OCI-LY7 (cell line): ENCODE data around the gene ARHGAP26. TPM values are rescaled to one million over a fixed set of nuclear protein-coding genes. Genes with fewer than 3 reads are reported as not detected.

Source experiments
- BruUV-seq: library from RNA; stranded (reverse); fragments of 400-500 nt; replicated peaks from 2 replicates; lab custom pipeline; 2021; lab: Mats Ljungman, UMichigan
- CTCF ChIA-PET: fragments of 300-600 bp; sonication (Branson Sonifier 250); formaldehyde crosslinking; loops from one replicate; lab custom pipeline; 2022; ENCODE audit warnings: antibody characterized with exemption; ENCODE audit not compliant: unreplicated experiment; lab: Charles Lee
- POLR2A ChIA-PET: fragments of 300-600 bp; sonication (Branson Sonifier 250); formaldehyde crosslinking; loops from one replicate; lab custom pipeline; 2022; ENCODE audit warnings: antibody characterized with exemption; lab: Charles Lee
- DNase-seq: peaks from one replicate; pipeline ENCODE4 v3.0.0-alpha.2; 2015; ENCODE audit warnings: low spot score
- H2AFZ ChIP-seq: fragments of 200-600 bp; sonication (generic), shearing (Covaris generic); 2 replicates; pipeline ENCODE4 v1.6.1; 2014; ENCODE audit warnings: mild to moderate bottlenecking, antibody characterized with exemption, low read length, moderate library complexity
- H3K27ac ChIP-seq: fragments of 200-600 bp; sonication (generic); 2 replicates; pipeline ENCODE4 v1.5.1; 2014; ENCODE audit warnings: mixed run types, low read depth, mild to moderate bottlenecking, moderate library complexity, low read length, inconsistent platforms; ENCODE audit not compliant: poor library complexity, severe bottlenecking
- H3K36me3 ChIP-seq: fragments of 200-600 bp; sonication (generic); 2 replicates; pipeline ENCODE4 v1.6.1; 2014; ENCODE audit warnings: mild to moderate bottlenecking, antibody characterized with exemption, low read length, moderate library complexity, mixed read lengths; ENCODE audit not compliant: insufficient read depth
- H3K4me1 ChIP-seq: fragments of 200-600 bp; sonication (generic); 2 replicates; pipeline ENCODE4 v1.5.1; 2014; ENCODE audit warnings: mild to moderate bottlenecking, low read length; ENCODE audit not compliant: insufficient read depth, poor library complexity, severe bottlenecking
- H3K4me2 ChIP-seq: fragments of 200-600 bp; sonication (generic); 2 replicates; pipeline ENCODE4 v1.6.1; 2014; ENCODE audit warnings: mild to moderate bottlenecking, low read length
- H3K4me3 ChIP-seq: fragments of 200-600 bp; sonication (generic); 2 replicates; pipeline ENCODE4 v1.5.1; 2014; ENCODE audit warnings: mild to moderate bottlenecking, low read depth, low read length; ENCODE audit not compliant: poor library complexity, severe bottlenecking
- H3K79me2 ChIP-seq: fragments of 200-600 bp; sonication (generic); 2 replicates; pipeline ENCODE4 v1.6.1; 2016; ENCODE audit warnings: low read depth, mild to moderate bottlenecking, low read length, moderate library complexity, mixed read lengths; ENCODE audit not compliant: insufficient read depth
- H3K9me2 ChIP-seq: fragments of 200-600 bp; sonication (generic); 2 replicates; pipeline ENCODE4 v1.6.1; 2016; ENCODE audit warnings: mild to moderate bottlenecking, low read length, mixed read lengths; ENCODE audit not compliant: insufficient read depth
- H3K9me3 ChIP-seq: fragments of 200-600 bp; sonication (generic); 2 replicates; pipeline ENCODE4 v1.6.1; 2014; ENCODE audit warnings: mild to moderate bottlenecking, mixed run types, low read length, mixed read lengths
- H4K20me1 ChIP-seq: fragments of 200-600 bp; sonication (generic); 2 replicates; pipeline ENCODE4 v1.6.1; 2014; ENCODE audit warnings: mild to moderate bottlenecking, antibody characterized with exemption, low read length, moderate library complexity, mixed read lengths; ENCODE audit not compliant: insufficient read depth
- EZH2phosphoT487 ChIP-seq: fragments of 200-600 bp; sonication (generic); IDR thresholded peaks from 2 replicates; pipeline ENCODE4 v1.6.1; 2018; ENCODE audit warnings: low read depth, borderline replicate concordance, mild to moderate bottlenecking, mixed run types, antibody characterized with exemption, low read length, moderate library complexity, mixed read lengths
- intact Hi-C: fragments of 100-400 bp; cut with micrococcal nuclease; formaldehyde crosslinking; loops from one replicate; pipeline ENCODE4 v1.10.0; 2022; ENCODE audit not compliant: unreplicated experiment
- total RNA-seq, 2 experiments: library from RNA; depleted of rRNA in 1 of 2; stranded (reverse); fragments of >200 nt in 1 of 2; shearing (Covaris generic) in 1 of 2; gene quantifications; 2 replicates each; pipeline ENCODE4 v1.2.3, GENCODE V29; 2014 to 2022
- TF ChIP-seq, protein P1 (sequence below): fragments of 200-600 bp; sonication (generic); conservative IDR thresholded peaks from 2 replicates; pipeline ENCODE4 v1.5.1; 2014; ENCODE audit warnings: mild to moderate bottlenecking, antibody characterized with exemption, low read length, moderate library complexity, mixed read lengths

Gene ARHGAP26
- total RNA-seq, 2 experiments from 2014 or later: 7.0 to 19.1 TPM

DNA sequence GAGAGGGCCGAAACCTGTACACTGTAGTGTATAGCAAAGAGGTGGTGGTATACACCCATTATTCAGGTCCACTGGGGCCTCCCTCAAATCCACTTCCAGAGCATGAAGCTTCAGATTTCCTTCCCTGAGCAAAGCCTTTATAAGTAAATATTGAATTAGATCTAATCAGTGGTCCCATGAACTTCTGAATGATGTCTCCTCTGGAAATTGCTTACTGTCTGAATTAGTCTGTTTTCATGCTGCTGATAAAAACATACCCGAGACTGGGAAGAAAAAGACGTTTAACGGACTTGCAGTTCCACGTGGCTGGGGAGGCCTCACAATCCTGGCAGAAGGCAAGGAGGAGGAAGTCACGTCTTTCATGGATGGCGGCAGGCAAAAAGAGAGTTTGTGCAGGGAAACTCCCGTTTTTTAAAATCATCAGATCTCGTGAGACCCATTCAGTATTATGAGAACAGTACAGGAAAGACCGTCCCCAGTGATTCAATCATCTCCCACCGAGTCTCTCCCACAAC lies 439.8 kb downstream of the ARHGAP26 start:
- no peak for DNase-seq
- TF ChIP-seq EZH2phosphoT487: no peak
- TF ChIP-seq, protein P1, sequence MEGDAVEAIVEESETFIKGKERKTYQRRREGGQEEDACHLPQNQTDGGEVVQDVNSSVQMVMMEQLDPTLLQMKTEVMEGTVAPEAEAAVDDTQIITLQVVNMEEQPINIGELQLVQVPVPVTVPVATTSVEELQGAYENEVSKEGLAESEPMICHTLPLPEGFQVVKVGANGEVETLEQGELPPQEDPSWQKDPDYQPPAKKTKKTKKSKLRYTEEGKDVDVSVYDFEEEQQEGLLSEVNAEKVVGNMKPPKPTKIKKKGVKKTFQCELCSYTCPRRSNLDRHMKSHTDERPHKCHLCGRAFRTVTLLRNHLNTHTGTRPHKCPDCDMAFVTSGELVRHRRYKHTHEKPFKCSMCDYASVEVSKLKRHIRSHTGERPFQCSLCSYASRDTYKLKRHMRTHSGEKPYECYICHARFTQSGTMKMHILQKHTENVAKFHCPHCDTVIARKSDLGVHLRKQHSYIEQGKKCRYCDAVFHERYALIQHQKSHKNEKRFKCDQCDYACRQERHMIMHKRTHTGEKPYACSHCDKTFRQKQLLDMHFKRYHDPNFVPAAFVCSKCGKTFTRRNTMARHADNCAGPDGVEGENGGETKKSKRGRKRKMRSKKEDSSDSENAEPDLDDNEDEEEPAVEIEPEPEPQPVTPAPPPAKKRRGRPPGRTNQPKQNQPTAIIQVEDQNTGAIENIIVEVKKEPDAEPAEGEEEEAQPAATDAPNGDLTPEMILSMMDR: no peak
- Histone ChIP-seq H3K9me3 (no peaks in the 10 kb centered on the region), H3K4me3 (no peak overlapping the region), H4K20me1 (no peaks in the 10 kb centered on the region), H3K79me2 (no peaks in the 10 kb centered on the region), H3K36me3 (no peaks in the 10 kb centered on the region), H3K27ac (no peak overlapping the region), H3K9me2 (no peaks in the 10 kb centered on the region), H3K4me1 (no peaks in the 10 kb centered on the region), H2AFZ (no peak overlapping the region), H3K4me2 (no peak overlapping the region)
- ChIA-PET POLR2A (no interaction called here), CTCF (no interaction called here)
- intact Hi-C loops: no loop called here
- no TSS peak for BruUV-seq

DNA sequence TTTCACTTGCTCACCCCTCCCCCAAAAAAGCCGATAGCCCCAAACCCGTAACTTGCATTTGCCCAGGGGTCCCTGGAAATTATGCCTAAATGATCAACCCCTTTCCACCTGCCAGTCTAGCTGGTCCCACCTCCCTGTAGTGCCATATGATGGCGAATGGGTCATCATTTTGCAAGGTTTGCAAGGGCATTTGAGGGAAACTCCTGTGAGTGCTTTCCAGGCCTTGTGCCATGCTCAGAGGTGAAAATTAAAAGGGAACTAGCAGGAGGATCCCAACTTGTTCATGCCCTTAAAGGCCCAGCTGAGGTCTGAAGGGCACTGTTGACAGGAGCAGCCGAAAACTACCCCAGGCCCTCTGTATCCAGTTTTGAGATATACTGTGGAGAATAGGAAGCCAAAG lies 440.4 kb downstream of the ARHGAP26 start:
- no peak for DNase-seq
- Histone ChIP-seq H3K9me3 (no peaks in the 10 kb centered on the region), H3K4me3 (no peak overlapping the region), H3K4me2 (no peak overlapping the region), H2AFZ (no peak overlapping the region), H3K36me3 (no peaks in the 10 kb centered on the region), H3K4me1 (no peaks in the 10 kb centered on the region), H4K20me1 (no peaks in the 10 kb centered on the region), H3K79me2 (no peaks in the 10 kb centered on the region), H3K27ac (no peak overlapping the region), H3K9me2 (no peaks in the 10 kb centered on the region)
- intact Hi-C loops: no loop called here
- BruUV-seq: no TSS peak
- CTCF ChIA-PET: no interaction called here
- POLR2A ChIA-PET: no interaction called here
- TF ChIP-seq, protein P1: no peak
- TF ChIP-seq EZH2phosphoT487: no peak

DNA sequence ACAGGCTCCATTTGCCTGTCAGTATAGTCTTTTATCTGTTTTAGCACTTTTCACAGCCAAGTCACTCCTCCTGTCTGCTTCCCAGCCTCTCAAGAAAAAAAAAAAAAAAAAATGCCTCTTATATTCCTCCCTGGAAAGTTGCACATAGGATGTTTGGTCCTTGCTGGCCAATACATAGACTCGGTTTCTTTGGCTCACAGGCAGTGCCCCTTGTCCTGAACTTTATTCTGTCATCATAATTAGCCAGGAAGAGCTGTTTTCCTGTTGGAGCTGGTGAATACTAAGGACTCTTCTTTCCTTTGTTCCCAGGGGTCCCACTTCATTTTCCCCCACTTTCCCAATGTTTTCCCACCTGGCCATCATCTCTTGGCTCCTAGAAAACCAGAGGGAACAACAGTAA lies 442.1 kb downstream of the ARHGAP26 start:
- H2AFZ ChIP-seq: no peak overlapping the region
- H3K36me3 ChIP-seq: no peaks in the 10 kb centered on the region
- intact Hi-C loops: no loop called here
- BruUV-seq: no TSS peak
- no peak overlapping the region for H3K27ac ChIP-seq
- no peaks in the 10 kb centered on the region for H3K4me1 ChIP-seq
- no peak for DNase-seq
- ChIA-PET POLR2A (interaction anchor here (0.6 to 0.7 kb wide), 2 partner anchors 17 to 230 kb away, joined by 3 to 4 read pairs; no protein-coding TSS in a partner anchor), CTCF (no interaction called here)
- H3K4me3 ChIP-seq: no peak overlapping the region
- no peaks in the 10 kb centered on the region for H3K9me3 ChIP-seq
- H3K9me2 ChIP-seq: no peaks in the 10 kb centered on the region
- H4K20me1 ChIP-seq: no peaks in the 10 kb centered on the region
- H3K79me2 ChIP-seq: no peaks in the 10 kb centered on the region
- no peak overlapping the region for H3K4me2 ChIP-seq
- TF ChIP-seq EZH2phosphoT487: no peak
- TF ChIP-seq, protein P1: no peak
